Parathyroid adenoma (tissue), 2 donors: ENCODE measurements around the gene SESTD1.
"Not testable (repeated sequence)": the region's sequence is repeated elsewhere in the genome, so short reads cannot be mapped to it uniquely, and the experiment has no call there.

Experiments used
- H2AFZ ChIP-seq: fragments of 300-600 bp; sonication (generic); one replicate; pipeline ENCODE4 v1.7.0; 2017; ENCODE audit warnings: antibody characterized with exemption, mild to moderate bottlenecking
- H3K27ac ChIP-seq: fragments of 300-600 bp; sonication (generic); one replicate; pipeline ENCODE4 v1.7.0; 2017
- H3K27me3 ChIP-seq: fragments of 300-600 bp; sonication (generic); one replicate; pipeline ENCODE4 v1.7.0; 2017; ENCODE audit warnings: low read length; ENCODE audit not compliant: control insufficient read depth, insufficient read depth
- H3K36me3 ChIP-seq: fragments of 300-600 bp; sonication (generic); one replicate; pipeline ENCODE4 v1.7.0; 2017; ENCODE audit warnings: low read length; ENCODE audit not compliant: control insufficient read depth, insufficient read depth
- H3K4me1 ChIP-seq: fragments of 300-600 bp; sonication (generic); one replicate; pipeline ENCODE4 v1.7.0; 2017; ENCODE audit warnings: control low read depth
- H3K4me2 ChIP-seq: fragments of 300-600 bp; sonication (generic); one replicate; pipeline ENCODE4 v1.7.0; 2017; ENCODE audit warnings: low read length
- H3K4me3 ChIP-seq: fragments of 300-600 bp; sonication (generic); one replicate; pipeline ENCODE4 v1.7.0; 2017; ENCODE audit warnings: low read depth, low read length
- H3K79me2 ChIP-seq: fragments of 300-600 bp; sonication (generic); one replicate; pipeline ENCODE4 v1.7.0; 2017; ENCODE audit warnings: control low read depth
- H3K9ac ChIP-seq: fragments of 300-600 bp; sonication (generic); one replicate; pipeline ENCODE4 v1.7.0; 2017; ENCODE audit warnings: mild to moderate bottlenecking
- H3K9me3 ChIP-seq: fragments of 300-600 bp; sonication (generic); one replicate; pipeline ENCODE4 v1.7.0; 2017; ENCODE audit warnings: low read length; ENCODE audit not compliant: control insufficient read depth
- CTCF ChIP-seq: fragments of 300-600 bp; sonication (generic); IDR thresholded peaks from one replicate; pipeline ENCODE4 v1.7.0; 2017; ENCODE audit warnings: antibody characterized with exemption, mild to moderate bottlenecking
- donor health status: primary hyperparathyroidism.

SESTD1 gene

DNA sequence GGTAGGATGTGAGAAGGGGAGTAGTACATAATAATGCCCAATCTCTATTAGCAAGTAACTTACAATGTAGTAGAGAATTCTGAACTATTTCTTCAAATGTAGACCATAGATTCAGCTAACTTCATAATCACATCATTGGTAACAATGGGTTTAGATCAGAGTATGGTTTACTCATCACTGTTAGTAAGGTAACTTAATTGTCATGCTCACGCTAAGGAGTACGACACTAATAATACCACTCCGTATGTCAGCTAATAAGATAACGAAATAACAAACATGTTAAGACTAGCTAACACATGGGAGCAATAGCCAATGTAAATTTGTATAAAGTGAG is 158.3 kb downstream of the SESTD1 start:
- no peaks in the 10 kb centered on the region for H3K9me3 ChIP-seq
- TF ChIP-seq CTCF = no peak
- no peaks in the 10 kb centered on the region for H3K4me1 ChIP-seq
- H3K4me2 ChIP-seq = no peak overlapping the region
- H3K4me3 ChIP-seq = no peak overlapping the region
- H3K36me3 ChIP-seq = no peaks in the 10 kb centered on the region
- no peaks in the 10 kb centered on the region for H3K27me3 ChIP-seq
- no peaks in the 10 kb centered on the region for H3K79me2 ChIP-seq
- H3K9ac ChIP-seq = no peak overlapping the region
- H3K27ac ChIP-seq = no peak overlapping the region
- no peak overlapping the region for H2AFZ ChIP-seq

DNA sequence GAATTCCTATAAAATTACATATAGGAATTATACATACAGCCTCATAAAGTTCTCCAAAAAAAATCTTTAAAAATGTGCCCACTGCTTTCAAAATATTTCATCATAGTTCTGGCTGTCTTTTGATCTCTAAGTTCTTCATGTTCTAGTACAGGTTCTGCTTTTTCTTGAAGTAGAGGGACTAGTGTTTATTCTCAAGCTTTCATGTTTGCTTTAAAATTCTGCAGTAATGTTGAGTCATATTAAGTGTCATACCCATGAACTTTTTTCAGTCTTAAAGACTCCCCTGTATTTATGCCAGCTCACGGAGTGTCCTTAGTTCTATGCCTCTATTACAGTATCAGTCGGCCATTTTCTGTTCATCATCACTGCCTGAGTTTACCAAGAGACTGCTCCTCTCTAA is 159.9 kb downstream of the SESTD1 start:
- Histone ChIP-seq H3K79me2 (no peaks in the 10 kb centered on the region), H3K27me3 (no peaks in the 10 kb centered on the region), H2AFZ (no peak overlapping the region), H3K4me1 (no peaks in the 10 kb centered on the region), H3K9me3 (no peaks in the 10 kb centered on the region), H3K9ac (no peak overlapping the region), H3K4me3 (no peak overlapping the region), H3K27ac (no peak overlapping the region), H3K4me2 (no peak overlapping the region), H3K36me3 (no peaks in the 10 kb centered on the region)
- no peak for TF ChIP-seq CTCF

DNA sequence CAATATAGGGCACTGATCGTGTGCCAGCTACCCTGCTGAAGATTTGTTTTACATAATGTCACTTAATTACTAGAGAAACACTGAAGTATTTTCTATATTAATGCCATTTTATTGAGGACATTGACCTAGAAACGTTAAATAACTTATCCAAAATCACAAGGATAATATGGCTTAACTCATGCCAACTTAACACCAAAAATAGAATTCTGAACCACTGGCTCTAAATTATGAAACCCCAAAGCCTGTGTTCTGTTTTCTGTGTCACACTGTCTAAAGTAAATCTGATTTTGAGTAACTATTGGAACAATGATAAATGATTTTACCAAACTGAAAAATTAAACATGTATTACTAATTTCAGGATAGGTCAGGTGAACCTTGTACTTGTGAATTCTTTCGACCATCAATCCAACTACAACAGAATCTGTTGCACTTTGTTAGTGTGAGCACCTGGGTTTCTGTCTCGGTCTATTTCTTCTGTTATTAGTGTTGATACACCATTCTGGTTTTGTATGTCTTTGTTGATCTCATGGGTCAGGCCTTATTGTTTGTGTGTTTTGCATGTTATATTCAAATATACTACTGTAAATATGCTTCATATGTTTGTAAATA is 166.4 kb downstream of the SESTD1 start:
- Histone ChIP-seq H2AFZ (no peak overlapping the region), H3K4me1 (no peaks in the 10 kb centered on the region), H3K27ac (no peak overlapping the region), H3K9me3 (no peaks in the 10 kb centered on the region), H3K4me3 (no peak overlapping the region), H3K4me2 (no peak overlapping the region), H3K79me2 (no peaks in the 10 kb centered on the region), H3K36me3 (no peaks in the 10 kb centered on the region), H3K27me3 (no peaks in the 10 kb centered on the region), H3K9ac (no peak overlapping the region)
- TF ChIP-seq CTCF = no peak

GRCh38 chr2:179097131-179097530 is 167.5 kb downstream of the SESTD1 start:
- no peak overlapping the region for H3K9ac ChIP-seq
- H3K4me2 ChIP-seq = no peak overlapping the region
- TF ChIP-seq CTCF = no peak
- no peaks in the 10 kb centered on the region for H3K4me1 ChIP-seq
- no peak overlapping the region for H2AFZ ChIP-seq
- H3K79me2 ChIP-seq = no peaks in the 10 kb centered on the region
- H3K9me3 ChIP-seq = no peaks in the 10 kb centered on the region
- H3K36me3 ChIP-seq = no peaks in the 10 kb centered on the region
- H3K27ac ChIP-seq = no peak overlapping the region
- H3K4me3 ChIP-seq = no peak overlapping the region
- no peaks in the 10 kb centered on the region for H3K27me3 ChIP-seq

DNA sequence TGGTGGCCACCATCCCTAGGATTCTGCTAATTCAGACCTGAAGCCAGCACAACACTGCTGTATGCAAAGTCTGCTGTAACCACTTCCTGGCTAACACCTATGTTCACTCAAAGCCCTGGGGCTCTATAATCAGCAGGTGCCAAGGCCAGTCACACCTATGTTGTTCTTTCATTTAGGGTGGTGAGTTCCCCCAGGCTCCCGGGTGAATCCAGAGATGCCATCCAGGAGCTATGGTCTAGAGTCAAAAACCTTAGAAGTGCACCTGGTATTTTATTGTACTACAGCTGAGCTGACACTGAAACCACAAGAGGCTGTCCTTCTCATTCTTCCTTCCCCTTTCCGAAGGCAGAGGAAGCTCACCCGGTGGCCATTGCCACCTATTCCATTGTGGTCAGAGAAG is 168.5 kb downstream of the SESTD1 start:
- no peak overlapping the region for H3K9ac ChIP-seq
- no peak overlapping the region for H3K4me3 ChIP-seq
- no peaks in the 10 kb centered on the region for H3K27me3 ChIP-seq
- H2AFZ ChIP-seq = no peak overlapping the region
- H3K4me2 ChIP-seq = no peak overlapping the region
- H3K4me1 ChIP-seq = no peaks in the 10 kb centered on the region
- no peak overlapping the region for H3K27ac ChIP-seq
- no peak for TF ChIP-seq CTCF
- no peaks in the 10 kb centered on the region for H3K9me3 ChIP-seq
- H3K79me2 ChIP-seq = no peaks in the 10 kb centered on the region
- H3K36me3 ChIP-seq = no peaks in the 10 kb centered on the region

DNA sequence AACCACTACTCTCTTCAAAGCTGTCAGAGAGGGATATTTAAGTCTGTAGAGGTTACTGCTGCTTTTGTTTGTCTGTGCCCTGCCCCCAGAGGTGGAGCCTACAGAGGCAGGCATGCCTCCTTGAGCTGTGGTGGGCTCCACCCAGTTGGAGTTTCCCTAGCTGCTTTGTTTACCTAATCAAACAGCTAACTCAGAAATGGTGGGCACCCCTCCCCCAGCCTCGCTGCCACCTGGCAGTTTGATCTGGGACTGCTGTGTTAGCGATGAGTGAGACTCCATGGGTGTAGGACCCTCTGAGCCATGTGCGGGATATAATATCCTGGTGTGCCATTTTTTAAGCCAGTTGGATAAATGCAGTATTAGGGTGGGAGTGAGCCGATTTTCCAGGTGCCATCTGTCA is 171.7 kb downstream of the SESTD1 start:
- H3K9ac ChIP-seq, H3K27ac ChIP-seq, H3K4me2 ChIP-seq, H3K4me1 ChIP-seq, H2AFZ ChIP-seq, H3K9me3 ChIP-seq, H3K27me3 ChIP-seq, H3K4me3 ChIP-seq, H3K36me3 ChIP-seq, H3K79me2 ChIP-seq: not testable (repeated sequence)
